ENCODE measurements around the gene OR2A42. TPM values are rescaled to one million over a fixed set of nuclear protein-coding genes. Genes with fewer than 3 reads are reported as not detected.
"Not testable (repeated sequence)": the region's sequence is repeated elsewhere in the genome, so short reads cannot be mapped to it uniquely, and the experiment has no call there.

OR2A42 gene
- total RNA-seq, 4 donors from 2014 or later: 0.40 to 3.7 (median 0.97) TPM

GRCh38 chr7:144187848-144188247, 51.6 kb downstream of the OR2A42 start:
- WGBS, 2 donors: no CpG with 5 or more reads among the region's 5 CpGs
- H3K4me3 ChIP-seq (replicated peaks in 1 of 3); H3K27ac ChIP-seq; H3K27me3 ChIP-seq; intact Hi-C loops (cut with DNase I); H3K9me3 ChIP-seq; DNase-seq; H3K4me1 ChIP-seq; H3K36me3 ChIP-seq: not testable (repeated sequence)

GRCh38 chr7:144183166-144183565, 56.2 kb downstream of the OR2A42 start, which contains the start of gene CTAGE4:
Gene CTAGE4, plus strand, starts transcription at chr7:144183466. Its CDS starts 38 bp downstream, at chr7:144183504.
- H3K27me3 ChIP-seq; H3K4me1 ChIP-seq; intact Hi-C loops (cut with DNase I); H3K4me3 ChIP-seq (replicated peaks in 1 of 3); DNase-seq; H3K36me3 ChIP-seq; H3K9me3 ChIP-seq; H3K27ac ChIP-seq: not testable (repeated sequence)
- 90 to 92% methylated on average over 2 of the region's 19 CpGs for WGBS, 2 donors

GRCh38 chr7:144179165-144179479, 60.3 kb downstream of the OR2A42 start:
- H3K4me1 ChIP-seq, H3K9me3 ChIP-seq: not testable (repeated sequence)

GRCh38 chr7:144178380-144179164, 60.8 kb downstream of the OR2A42 start:
- peak overlapping the region in 2 of 3 donors; percentile 30 for H3K27ac ChIP-seq
- intact Hi-C loops (cut with DNase I): not testable (repeated sequence)
- 14 to 21% methylated on average over 3 of the region's 10 CpGs for WGBS, 2 donors

More at GRCh38 chr7:144179165-144179479, 60.3 kb downstream of the OR2A42 start:
- H3K4me3 ChIP-seq (replicated peaks in 1 of 3); intact Hi-C loops (cut with DNase I); H3K27me3 ChIP-seq; H3K36me3 ChIP-seq; H3K27ac ChIP-seq: not testable (repeated sequence)
- DNase-seq: peak; percentile 49 to 58
- no CpG with 5 or more reads among the region's 2 CpGs for WGBS, 2 donors

More at GRCh38 chr7:144178380-144179164, 60.8 kb downstream of the OR2A42 start:
- TF ChIP-seq CTCF (IDR thresholded peaks at IDR 0.05): peak in 5 of 6 experiments; percentile 16 to 77 (median 57)
- H3K4me1 ChIP-seq; H3K4me3 ChIP-seq (replicated peaks in 1 of 3); H3K36me3 ChIP-seq; H3K27me3 ChIP-seq; H3K9me3 ChIP-seq: not testable (repeated sequence)
- peak; percentile 54 to 62 for DNase-seq

Other genes starting within 250 kb of the OR2A42 start
- gene OR6B1, start 239.3 kb downstream of the OR2A42 start, total RNA-seq: not detected
- gene OR2A5, start 190.7 kb downstream of the OR2A42 start, total RNA-seq: not detected
- not detected for gene OR2A25, start 169.8 kb downstream of the OR2A42 start, total RNA-seq
- not detected for gene OR2A12, start 153.3 kb downstream of the OR2A42 start, total RNA-seq
- not detected for gene OR2A2, start 130.0 kb downstream of the OR2A42 start, total RNA-seq
- not detected for gene OR2A14, start 116.4 kb downstream of the OR2A42 start, total RNA-seq
- 10 to 100 TPM in 3 of 4 donors, 1 to 10 TPM in 1; 4.7 to 27.4 (median 14.0) TPM for gene CTAGE4, start 56.1 kb downstream of the OR2A42 start, total RNA-seq
- 10 to 100 TPM; 31.0 to 69.1 (median 38.9) TPM for gene ARHGEF35, start 43.8 kb downstream of the OR2A42 start, total RNA-seq
- 10 to 100 TPM; 16.8 to 36.0 (median 26.5) TPM for gene OR2A7, start 25.2 kb upstream of the OR2A42 start, total RNA-seq
- 10 to 100 TPM in 2 of 4 donors, 1 to 10 TPM in 2; 1.3 to 21.4 (median 8.1) TPM for gene CTAGE8, start 29.7 kb upstream of the OR2A42 start, total RNA-seq
- gene OR2A1, start 72.8 kb upstream of the OR2A42 start, total RNA-seq: 1 to 10 TPM in 1 of 4 donors, under 1 TPM in 1, not detected in 2; 0.33 to 1.4 TPM
- gene ARHGEF5, start 115.8 kb upstream of the OR2A42 start, total RNA-seq: 100 to 1,000 TPM in 1 of 4 donors, 10 to 100 TPM in 3; 47.8 to 104 (median 71.4) TPM
- gene NOBOX, start 164.1 kb upstream of the OR2A42 start, total RNA-seq: not detected